K562 (cell line): ENCODE measurements around the gene PDE1A. TPM values are rescaled to one million over a fixed set of nuclear protein-coding genes. Genes with fewer than 3 reads are reported as not detected.

Source experiments
- ATAC-seq: fragments of 200-7000 bp; cut with Tn5 transposase; 3 replicates; pipeline ENCODE4 v1.9.1; 2020; ENCODE audit warnings: moderate library complexity
- BruUV-seq: library from RNA; stranded (reverse); fragments of 400-500 nt; replicated peaks from 2 replicates; lab custom pipeline; 2021; lab: Mats Ljungman, UMichigan
- CTCF ChIA-PET: fragments of 300-600 bp; formaldehyde crosslinking; extraction: SDS; loops from one replicate; lab custom pipeline; 2021; ENCODE audit warnings: low intra/inter-chr PET ratio; lab: Yijun Ruan, JAX
- POLR2A ChIA-PET: fragments of 300-600, 350-650 bp; sonication (Branson Sonifier 250); formaldehyde crosslinking; extraction: SDS; loops from one replicate; lab custom pipeline; 2021; ENCODE audit warnings: antibody characterized with exemption, inconsistent platforms; lab: Yijun Ruan, JAX
- DNase-seq, 4 experiments: peaks; one replicate each; pipeline versions ENCODE4 v3.0.0 to v3.0.0-alpha.2; 2011 to 2018; ENCODE audit warnings: low spot score in 3 of 4, mixed read lengths in 3 of 4; ENCODE audit errors: extremely low read depth in 1 of 4
- FAIRE-seq: peaks from 2 replicates; lab custom pipeline; 2011; peaks lifted over from hg19 to GRCh38; lab: Jason Lieb, UNC
- H2AFZ ChIP-seq: 2 replicates; pipeline ENCODE4 v1.6.0; 2011; ENCODE audit warnings: low read depth, low read length, control low read depth, inconsistent platforms
- H3K27ac ChIP-seq: fragments of 200-600 bp; 3 replicates; pipeline ENCODE4 v1.8.0; 2011; ENCODE audit warnings: low read depth, mild to moderate bottlenecking, control low read depth, inconsistent platforms, low read length, moderate library complexity, mixed read lengths; ENCODE audit errors: extremely low read depth
- H3K27me3 ChIP-seq, 2 experiments: fragments of 300-600 bp in 1 of 2; 2 replicates in 1 of 2; 3 replicates in 1 of 2; pipeline versions ENCODE4 v1.6.0 to v1.8.0; 2011; ENCODE audit warnings: inconsistent platforms in 2 of 2, low read length in 2 of 2, mild to moderate bottlenecking in 1 of 2, mixed read lengths in 1 of 2, moderate library complexity in 1 of 2; ENCODE audit not compliant: control insufficient read depth in 2 of 2, insufficient read depth in 2 of 2
- H3K36me3 ChIP-seq: fragments of 300-600 bp; 3 replicates; pipeline ENCODE4 v1.8.0; 2011; ENCODE audit warnings: mild to moderate bottlenecking, low read length, inconsistent platforms; ENCODE audit not compliant: control insufficient read depth, insufficient read depth
- H3K4me1 ChIP-seq, 2 experiments: fragments of 200-600 bp in 1 of 2; replicated peaks in 1 of 2; 2 replicates in 1 of 2; 3 replicates in 1 of 2; pipeline versions ENCODE4 v1.5.1 to v1.8.0; 2011; ENCODE audit warnings: inconsistent platforms in 2 of 2, low read length in 2 of 2, mild to moderate bottlenecking in 1 of 2, mixed read lengths in 1 of 2, moderate library complexity in 1 of 2; ENCODE audit not compliant: control insufficient read depth in 2 of 2, insufficient read depth in 2 of 2
- H3K4me2 ChIP-seq: 2 replicates; pipeline ENCODE4 v1.6.1; 2011; ENCODE audit warnings: low read length, control low read depth, inconsistent platforms, mixed read lengths; ENCODE audit not compliant: insufficient read depth
- H3K4me3 ChIP-seq: fragments of 200-600 bp; sonication (generic), shearing (Covaris generic); 2 replicates; pipeline ENCODE4 v1.5.1; 2016; ENCODE audit warnings: control low read depth, inconsistent platforms
- H3K79me2 ChIP-seq: fragments of 200-600 bp; 3 replicates; pipeline ENCODE4 v1.8.0; 2011; ENCODE audit warnings: low read length, inconsistent platforms; ENCODE audit not compliant: control insufficient read depth, insufficient read depth
- H3K9ac ChIP-seq, 2 experiments: 2 replicates each; pipeline versions ENCODE4 v1.6.0 to v1.6.1; 2011; ENCODE audit warnings: low read depth in 2 of 2, low read length in 2 of 2, control low read depth in 1 of 2, inconsistent platforms in 1 of 2, mild to moderate bottlenecking in 1 of 2, mixed read lengths in 1 of 2; ENCODE audit not compliant: insufficient read depth in 1 of 2
- H3K9me1 ChIP-seq: one replicate; pipeline ENCODE4 v1.6.0; 2011; ENCODE audit warnings: inconsistent platforms, mild to moderate bottlenecking, low read length, moderate library complexity; ENCODE audit not compliant: control insufficient read depth, insufficient read depth
- H3K9me3 ChIP-seq: replicated peaks from 2 replicates; pipeline ENCODE4 v1.5.1; 2011; ENCODE audit warnings: low read depth, low read length, inconsistent platforms; ENCODE audit not compliant: control insufficient read depth, insufficient read depth
- H4K20me1 ChIP-seq: replicated peaks from 2 replicates; pipeline ENCODE4 v1.6.1; 2011; ENCODE audit warnings: low read length, inconsistent platforms, mixed read lengths; ENCODE audit not compliant: control insufficient read depth, insufficient read depth
- CBFA2T2 ChIP-seq: fragments of 450-650 bp; conservative IDR thresholded peaks from 2 replicates; pipeline ENCODE4 v1.6.1; 2017; ENCODE audit warnings: mild to moderate bottlenecking
- CHAMP1 ChIP-seq: fragments of 450-650 bp; IDR thresholded peaks from 2 replicates; pipeline ENCODE4 v1.6.1; 2016; ENCODE audit warnings: mild to moderate bottlenecking
- CHD4 ChIP-seq: fragments of 200-600 bp; sonication (generic); IDR thresholded peaks from 3 replicates; pipeline ENCODE4 v1.6.1; 2012; ENCODE audit warnings: low read depth, mild to moderate bottlenecking, mixed read lengths, low read length, inconsistent platforms; ENCODE audit not compliant: insufficient read depth, insufficient replicate concordance, poor library complexity, severe bottlenecking
- FOXM1 ChIP-seq, 2 experiments: fragments of 450-650 bp in 1 of 2; sonication (generic) in 1 of 2; formaldehyde crosslinking in 1 of 2; IDR thresholded peaks; 2 replicates each; pipeline versions ENCODE4 v1.6.1 to v1.9.0; 2017 to 2022; ENCODE audit warnings: low read depth in 2 of 2, mild to moderate bottlenecking in 2 of 2, missing genetic modification reagents in 1 of 2, moderate library complexity in 1 of 2
- HIVEP1 ChIP-seq: fragments of 250-450 bp; sonication (Bioruptor Pico); IDR thresholded peaks from 2 replicates; pipeline ENCODE4 v1.4.0; 2020; ENCODE audit warnings: mild to moderate bottlenecking
- HMGN3 ChIP-seq: IDR thresholded peaks from 2 replicates; pipeline ENCODE4 v1.6.1; 2011; ENCODE audit warnings: borderline replicate concordance, low read depth, mild to moderate bottlenecking, mixed read lengths, low read length; ENCODE audit not compliant: insufficient read length; ENCODE audit errors: extremely low read depth
- JUNB ChIP-seq: fragments of 450-650 bp; formaldehyde crosslinking; conservative IDR thresholded peaks from 2 replicates; pipeline ENCODE4 v1.4.0; 2020; ENCODE audit warnings: mild to moderate bottlenecking
- KHSRP ChIP-seq: fragments of 450-650 bp; IDR thresholded peaks from 2 replicates; pipeline ENCODE4 v1.6.1; 2017
- KLF1 ChIP-seq: fragments of 450-650 bp; IDR thresholded peaks from 2 replicates; pipeline ENCODE4 v1.6.1; 2016; ENCODE audit warnings: missing genetic modification characterization, missing compliant biosample characterization
- MAFF ChIP-seq: IDR thresholded peaks from 2 replicates; pipeline ENCODE4 v1.6.1; 2012; ENCODE audit warnings: low read length, improper control_type of control experiment
- NFE2L1 ChIP-seq: fragments of 450-650 bp; IDR thresholded peaks from 2 replicates; pipeline ENCODE4 v1.6.1; 2016; ENCODE audit warnings: missing genetic modification characterization, low read depth, mild to moderate bottlenecking, missing compliant biosample characterization, moderate library complexity, borderline replicate concordance
- PCBP2 ChIP-seq: fragments of 200-400 bp; formaldehyde crosslinking; IDR thresholded peaks from 2 replicates; pipeline ENCODE4 v1.6.1; 2018; ENCODE audit warnings: low read length, low read depth, mild to moderate bottlenecking, moderate library complexity; ENCODE audit not compliant: poor library complexity, severe bottlenecking
- RBBP5 ChIP-seq: fragments of 200-600 bp; sonication (generic); IDR thresholded peaks from 2 replicates; pipeline ENCODE4 v1.6.1; 2012; ENCODE audit warnings: borderline replicate concordance, mild to moderate bottlenecking, low read length, control low read depth, inconsistent platforms; ENCODE audit not compliant: insufficient read depth, poor library complexity, severe bottlenecking
- ZNF583 ChIP-seq: fragments of 250-450 bp; sonication (Bioruptor Pico); IDR thresholded peaks from 2 replicates; pipeline ENCODE4 v1.4.0; 2020
- WGBS: fragments of 100-300 bp; shearing (Covaris generic); methylation state at CpG from one replicate; pipeline ENCODE4 v1.1.6; 2016; ENCODE audit warnings: low coverage, mixed read lengths; ENCODE audit not compliant: insufficient coverage; ENCODE audit errors: missing lambda C conversion rate; 5-methylcytosine and 5-hydroxymethylcytosine counted together
- in situ Hi-C: fragments of 300-500 bp; cut with MboI; formaldehyde crosslinking; loops from 4 replicates; pipeline ENCODE4 v1.15.0; 2018; ENCODE audit warnings: inconsistent platforms, mixed read lengths
- intact Hi-C: fragments of 100-400 bp; cut with micrococcal nuclease; formaldehyde crosslinking; loops from 2 replicates; pipeline ENCODE4 v1.14.2; 2022
- polyA plus RNA-seq, 8 experiments: library from polyadenylated mRNA; depleted of rRNA in 4 of 8; stranded (reverse) in 5 of 8; unstranded in 3 of 8; fragments of >200 nt; fragmentation: Nextera tagmentation in 2 of 8; fragmentation: Illumina TruSeq in 1 of 8; extraction: Ambion mirVana in 2 of 8; extraction: Trizol in 1 of 8; gene quantifications; 2 replicates each; pipeline versions ENCODE4 v1.2.1 to v1.2.3, GENCODE V29; 2011 to 2014; ENCODE audit warnings: inconsistent platforms in 1 of 8, missing spikeins in 1 of 8
- total RNA-seq, 7 experiments: library from RNA; depleted of rRNA in 6 of 7; stranded (reverse); fragments of >200 nt in 6 of 7; fragmentation: Illumina TruSeq in 2 of 7; extraction: Trizol in 2 of 7; gene quantifications; 2 replicates each; pipeline versions ENCODE4 v1.2.1 to v1.2.3, GENCODE V29; 2011 to 2021; ENCODE audit warnings: low replicate concordance in 1 of 7

The PDE1A gene
- total and polyA plus RNA-seq, 9 of the 15 experiments (the other 6 are each of a cell fraction or from before 2014, with no cell fraction given): 0.14 to 0.91 (median 0.32) TPM

GRCh38 chr2:182302972-182303371, 123.9 kb downstream of the PDE1A start:
- no peak overlapping the region for H3K4me3 ChIP-seq
- no peak for FAIRE-seq
- H3K36me3 ChIP-seq: no peaks in the 10 kb centered on the region
- no peak overlapping the region for H3K4me2 ChIP-seq
- no peaks in the 10 kb centered on the region for H3K79me2 ChIP-seq
- BruUV-seq: no TSS peak
- H3K27ac ChIP-seq: no peak overlapping the region
- H3K9me1 ChIP-seq: no peaks in the 10 kb centered on the region
- in situ Hi-C loops (no loop called here), intact Hi-C loops (no loop called here)
- H4K20me1 ChIP-seq: no peaks in the 10 kb centered on the region
- CTCF ChIA-PET: no interaction called here
- ATAC-seq: no peak
- no peaks in the 10 kb centered on the region for H3K4me1 ChIP-seq
- POLR2A ChIA-PET: no interaction called here
- DNase-seq: no peak
- no peak overlapping the region for H3K9ac ChIP-seq
- WGBS: 4% methylated on average over 2 of the region's 2 CpGs
- H3K27me3 ChIP-seq: no peaks in the 10 kb centered on the region
- TF ChIP-seq HMGN3 (no peak), MAFF (no peak), FOXM1 (IDR thresholded peaks at IDR 0.05; ENCODE audit: low read depth) (no peak), FOXM1 (CRISPR knock-in tag; IDR thresholded peaks at IDR 0.05; ENCODE audit: low read depth) (no peak)
- TF ChIP-seq, all 486 proteins: peak for 0
- no peaks in the 10 kb centered on the region; the same call in 1 of the 2 replicates for H3K9me3 ChIP-seq
- H2AFZ ChIP-seq: no peak overlapping the region

GRCh38 chr2:182302174-182302573, 124.7 kb downstream of the PDE1A start:
- CTCF ChIA-PET: no interaction called here
- BruUV-seq: no TSS peak

More at GRCh38 chr2:182302174-182302573, 124.7 kb downstream of the PDE1A start:
- POLR2A ChIA-PET: no interaction called here
- Histone ChIP-seq H3K4me2 (no peak overlapping the region), H3K4me3 (no peak overlapping the region), H3K27me3 (no peaks in the 10 kb centered on the region), H3K36me3 (no peaks in the 10 kb centered on the region), H3K9ac (no peak overlapping the region), H3K9me1 (no peaks in the 10 kb centered on the region), H2AFZ (no peak overlapping the region), H4K20me1 (no peaks in the 10 kb centered on the region), H3K4me1 (no peaks in the 10 kb centered on the region), H3K9me3 (no peaks in the 10 kb centered on the region; the same call in 1 of the 2 replicates), H3K27ac (no peak overlapping the region), H3K79me2 (no peaks in the 10 kb centered on the region)
- intact Hi-C loops: no loop called here
- no peak for FAIRE-seq
- TF ChIP-seq CBFA2T2: no peak
- TF ChIP-seq RBBP5: no peak
- no peak for TF ChIP-seq JUNB
- TF ChIP-seq CHAMP1: no peak
- no peak for TF ChIP-seq PCBP2
- TF ChIP-seq HIVEP1 (CRISPR knock-in tag): no peak
- TF ChIP-seq KLF1 (tag): no peak
- TF ChIP-seq CHD4: no peak
- no peak for TF ChIP-seq ZNF583
- TF ChIP-seq NFE2L1 (tag): no peak
- no peak for TF ChIP-seq KHSRP
- ATAC-seq: no peak
- 0% methylated on average over 3 of the region's 3 CpGs for WGBS
- DNase-seq: no peak
- in situ Hi-C loops: no loop called here
